ENCODE measurements around the gene WNT16. TPM values are rescaled to one million over a fixed set of nuclear protein-coding genes. Genes with fewer than 3 reads are reported as not detected.

The WNT16 gene
- total RNA-seq, 1 donor from 2014 or later, result not detected

- Mint-ChIP-seq H3K36me3 (ENCODE audit: low read depth, unreplicated experiment) (no peaks in the 10 kb centered on the region), H3K4me3 (ENCODE audit: unreplicated experiment) (no peak overlapping the region), H3K4me1 (ENCODE audit: unreplicated experiment) (peaks cover 3% of the 10 kb centered on the region), H3K9me3 (ENCODE audit: unreplicated experiment) (no peaks in the 10 kb centered on the region), H3K27ac (ENCODE audit: unreplicated experiment) (no peak overlapping the region), H3K27me3 (ENCODE audit: unreplicated experiment) (no peaks in the 10 kb centered on the region)
- no peak for TF ChIP-seq CTCF (IDR thresholded peaks at IDR 0.05; ENCODE audit: unreplicated experiment)
- no peak for DNase-seq (ENCODE audit: low spot score)
Measured at GRCh38 chr7:121301446-121302213, 27.2 kb upstream of the WNT16 start.

GRCh38 chr7:121302214-121302745 lies 26.5 kb upstream of the WNT16 start:
- H3K4me1 Mint-ChIP-seq (ENCODE audit: unreplicated experiment), result peaks cover 8% of the 10 kb centered on the region
- no peaks in the 10 kb centered on the region for H3K9me3 Mint-ChIP-seq (ENCODE audit: unreplicated experiment)
- no peak for TF ChIP-seq CTCF (IDR thresholded peaks at IDR 0.05; ENCODE audit: unreplicated experiment)
- no peak overlapping the region for H3K4me3 Mint-ChIP-seq (ENCODE audit: unreplicated experiment)
- H3K36me3 Mint-ChIP-seq (ENCODE audit: low read depth, unreplicated experiment), result no peaks in the 10 kb centered on the region
- DNase-seq (ENCODE audit: low spot score), result no peak
- no peaks in the 10 kb centered on the region for H3K27me3 Mint-ChIP-seq (ENCODE audit: unreplicated experiment)
- no peak overlapping the region for H3K27ac Mint-ChIP-seq (ENCODE audit: unreplicated experiment)

- no peak overlapping the region for H3K27ac Mint-ChIP-seq (ENCODE audit: unreplicated experiment)
- no peaks in the 10 kb centered on the region for H3K9me3 Mint-ChIP-seq (ENCODE audit: unreplicated experiment)
- no peaks in the 10 kb centered on the region for H3K36me3 Mint-ChIP-seq (ENCODE audit: low read depth, unreplicated experiment)
- DNase-seq (ENCODE audit: low spot score), result no peak
- no peaks in the 10 kb centered on the region for H3K27me3 Mint-ChIP-seq (ENCODE audit: unreplicated experiment)
- no peak overlapping the region for H3K4me3 Mint-ChIP-seq (ENCODE audit: unreplicated experiment)
- no peak for TF ChIP-seq CTCF (IDR thresholded peaks at IDR 0.05; ENCODE audit: unreplicated experiment)
- peaks cover 11% of the 10 kb centered on the region for H3K4me1 Mint-ChIP-seq (ENCODE audit: unreplicated experiment)
Measured at GRCh38 chr7:121303422-121304101, 25.2 kb upstream of the WNT16 start.

- Mint-ChIP-seq H3K4me1 (ENCODE audit: unreplicated experiment) (peaks cover 11% of the 10 kb centered on the region), H3K27me3 (ENCODE audit: unreplicated experiment) (no peaks in the 10 kb centered on the region), H3K4me3 (ENCODE audit: unreplicated experiment) (no peak overlapping the region), H3K36me3 (ENCODE audit: low read depth, unreplicated experiment) (no peaks in the 10 kb centered on the region), H3K9me3 (ENCODE audit: unreplicated experiment) (no peaks in the 10 kb centered on the region), H3K27ac (ENCODE audit: unreplicated experiment) (no peak overlapping the region)
- no peak for TF ChIP-seq CTCF (IDR thresholded peaks at IDR 0.05; ENCODE audit: unreplicated experiment)
- DNase-seq (ENCODE audit: low spot score), result no peak
Measured at GRCh38 chr7:121304102-121304658, 24.6 kb upstream of the WNT16 start.
